PFSK-1 (cell line): ENCODE results near the gene NRSN2.

Source experiments
- FOXP2 ChIP-seq: optimal IDR thresholded peaks from 2 replicates; pipeline ENCODE3; 2011; ENCODE audit warnings: borderline replicate concordance, control low read depth, inconsistent platforms; ENCODE audit not compliant: insufficient read depth; ENCODE audit errors: extremely low read length, extremely low read depth
- POLR2AphosphoS5 ChIP-seq: IDR thresholded peaks from 2 replicates; pipeline ENCODE4 v1.6.1; 2012; ENCODE audit warnings: low read depth, mild to moderate bottlenecking, control low read depth, low read length, moderate library complexity
- SIN3A ChIP-seq: IDR thresholded peaks from 2 replicates; pipeline ENCODE4 v1.6.1; 2012; ENCODE audit warnings: mild to moderate bottlenecking, low read length, moderate library complexity, borderline replicate concordance; ENCODE audit not compliant: insufficient read depth
- TAF1 ChIP-seq: IDR thresholded peaks from 2 replicates; pipeline ENCODE4 v1.6.1; 2012; ENCODE audit warnings: low read length, control low read depth, borderline replicate concordance; ENCODE audit not compliant: insufficient read depth
- TF ChIP-seq, protein P1 (sequence below), 2 experiments: IDR thresholded peaks; 2 replicates each; pipeline versions ENCODE4 v1.6.1 to v1.8.0; 2011 to 2012; ENCODE audit warnings: low read depth in 2 of 2, low read length in 2 of 2, control low read depth in 1 of 2, inconsistent platforms in 1 of 2, mild to moderate bottlenecking in 1 of 2, moderate library complexity in 1 of 2; ENCODE audit not compliant: insufficient read depth in 1 of 2

GRCh38 chr20:313402-313801 lies 33.5 kb upstream of the NRSN2 start:
- TF ChIP-seq POLR2AphosphoS5 (no peak), TAF1 (no peak), SIN3A (no peak), FOXP2 (no peak)
- TF ChIP-seq, protein P1, sequence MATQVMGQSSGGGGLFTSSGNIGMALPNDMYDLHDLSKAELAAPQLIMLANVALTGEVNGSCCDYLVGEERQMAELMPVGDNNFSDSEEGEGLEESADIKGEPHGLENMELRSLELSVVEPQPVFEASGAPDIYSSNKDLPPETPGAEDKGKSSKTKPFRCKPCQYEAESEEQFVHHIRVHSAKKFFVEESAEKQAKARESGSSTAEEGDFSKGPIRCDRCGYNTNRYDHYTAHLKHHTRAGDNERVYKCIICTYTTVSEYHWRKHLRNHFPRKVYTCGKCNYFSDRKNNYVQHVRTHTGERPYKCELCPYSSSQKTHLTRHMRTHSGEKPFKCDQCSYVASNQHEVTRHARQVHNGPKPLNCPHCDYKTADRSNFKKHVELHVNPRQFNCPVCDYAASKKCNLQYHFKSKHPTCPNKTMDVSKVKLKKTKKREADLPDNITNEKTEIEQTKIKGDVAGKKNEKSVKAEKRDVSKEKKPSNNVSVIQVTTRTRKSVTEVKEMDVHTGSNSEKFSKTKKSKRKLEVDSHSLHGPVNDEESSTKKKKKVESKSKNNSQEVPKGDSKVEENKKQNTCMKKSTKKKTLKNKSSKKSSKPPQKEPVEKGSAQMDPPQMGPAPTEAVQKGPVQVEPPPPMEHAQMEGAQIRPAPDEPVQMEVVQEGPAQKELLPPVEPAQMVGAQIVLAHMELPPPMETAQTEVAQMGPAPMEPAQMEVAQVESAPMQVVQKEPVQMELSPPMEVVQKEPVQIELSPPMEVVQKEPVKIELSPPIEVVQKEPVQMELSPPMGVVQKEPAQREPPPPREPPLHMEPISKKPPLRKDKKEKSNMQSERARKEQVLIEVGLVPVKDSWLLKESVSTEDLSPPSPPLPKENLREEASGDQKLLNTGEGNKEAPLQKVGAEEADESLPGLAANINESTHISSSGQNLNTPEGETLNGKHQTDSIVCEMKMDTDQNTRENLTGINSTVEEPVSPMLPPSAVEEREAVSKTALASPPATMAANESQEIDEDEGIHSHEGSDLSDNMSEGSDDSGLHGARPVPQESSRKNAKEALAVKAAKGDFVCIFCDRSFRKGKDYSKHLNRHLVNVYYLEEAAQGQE (IDR thresholded peaks at IDR 0.05; ENCODE audit: insufficient read depth in 1 of 2, low read depth in 2 of 2, low read length in 2 of 2): no peak
